ENCODE results near the gene KLHDC9. TPM values are rescaled to one million over a fixed set of nuclear protein-coding genes. Genes with fewer than 3 reads are reported as not detected.

Gene KLHDC9
- total RNA-seq, 1 experiment from 2014 or later: 6.1 TPM

DNA sequence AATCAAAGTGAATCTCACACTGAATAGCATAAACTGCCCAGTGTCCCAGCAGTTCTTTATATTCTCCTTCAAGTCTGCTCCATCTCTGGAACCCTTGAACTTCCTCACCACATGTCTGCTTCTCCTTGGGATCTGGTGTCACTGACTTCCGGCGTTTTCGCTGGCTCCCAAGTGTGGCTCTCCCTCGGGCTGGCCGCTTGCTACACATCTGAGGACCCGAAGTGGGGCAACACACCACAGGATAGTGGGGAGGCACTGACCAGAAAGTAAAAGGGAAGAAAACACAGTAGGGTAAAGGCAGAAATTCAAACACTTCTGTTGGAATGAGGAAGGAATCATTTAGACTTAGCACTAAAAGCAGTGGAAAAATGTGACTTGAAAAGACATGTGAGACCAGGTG lies 24.8 kb downstream of the KLHDC9 start:
- DNase-seq: no peak
- H3K79me2 ChIP-seq (ENCODE audit: low read length): peaks cover 44% of the 10 kb centered on the region
- H3K27ac ChIP-seq (ENCODE audit: low read length): no peak overlapping the region
- no peak overlapping the region for H3K4me2 ChIP-seq (ENCODE audit: low read depth, low read length, poor library complexity, severe bottlenecking)
- H3K4me1 ChIP-seq (ENCODE audit: low read length): peaks cover 29% of the 10 kb centered on the region
- peaks cover 46% of the 10 kb centered on the region; the same call in 1 of the 2 replicates for H3K36me3 ChIP-seq (ENCODE audit: insufficient read depth, low read length)
- H3K4me3 ChIP-seq (ENCODE audit: low read length): no peak overlapping the region
- H3K9ac ChIP-seq (ENCODE audit: low read length): no peak overlapping the region
- H3K27me3 ChIP-seq (ENCODE audit: low read length): no peaks in the 10 kb centered on the region
- H3K9me2 ChIP-seq (replicated peaks; ENCODE audit: insufficient read depth, low read length): no peaks in the 10 kb centered on the region
- H4K20me1 ChIP-seq (ENCODE audit: insufficient read depth, low read depth, low read length): no peaks in the 10 kb centered on the region
- H3K9me3 ChIP-seq (ENCODE audit: low read length): no peaks in the 10 kb centered on the region
- no peak overlapping the region for H2AFZ ChIP-seq (ENCODE audit: low read length)

DNA sequence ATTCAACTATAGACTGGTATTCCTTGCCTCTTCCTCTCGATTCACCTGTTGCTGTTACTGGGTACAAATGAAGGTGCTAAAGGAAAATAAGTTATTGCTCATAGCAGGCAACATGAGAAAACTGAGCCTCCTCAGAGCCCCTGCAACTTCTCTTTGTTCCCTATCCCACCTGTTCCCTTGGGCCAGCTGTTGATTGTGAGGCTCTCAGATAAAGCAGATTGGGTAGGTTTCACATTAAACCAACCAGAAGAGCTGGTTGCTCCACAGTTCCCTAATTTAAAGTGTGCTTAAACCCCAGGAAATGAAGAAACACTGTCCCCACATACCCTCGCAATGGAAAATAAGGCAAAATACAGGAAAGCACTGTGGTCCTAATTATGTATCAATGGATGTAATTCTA lies 29.5 kb downstream of the KLHDC9 start:
- DNase-seq: no peak
- Histone ChIP-seq H3K9ac (ENCODE audit: low read length) (no peak overlapping the region), H3K4me3 (ENCODE audit: low read length) (no peak overlapping the region), H3K9me2 (replicated peaks; ENCODE audit: insufficient read depth, low read length) (no peaks in the 10 kb centered on the region), H4K20me1 (ENCODE audit: insufficient read depth, low read depth, low read length) (no peaks in the 10 kb centered on the region), H3K4me1 (ENCODE audit: low read length) (peaks cover 24% of the 10 kb centered on the region), H3K36me3 (ENCODE audit: insufficient read depth, low read length) (peaks cover 32% of the 10 kb centered on the region), H3K79me2 (ENCODE audit: low read length) (peaks cover 64% of the 10 kb centered on the region), H2AFZ (ENCODE audit: low read length) (no peak overlapping the region), H3K9me3 (ENCODE audit: low read length) (no peaks in the 10 kb centered on the region), H3K4me2 (ENCODE audit: low read depth, low read length, poor library complexity, severe bottlenecking) (no peak overlapping the region), H3K27ac (ENCODE audit: low read length) (no peak overlapping the region), H3K27me3 (ENCODE audit: low read length) (no peaks in the 10 kb centered on the region)

DNA sequence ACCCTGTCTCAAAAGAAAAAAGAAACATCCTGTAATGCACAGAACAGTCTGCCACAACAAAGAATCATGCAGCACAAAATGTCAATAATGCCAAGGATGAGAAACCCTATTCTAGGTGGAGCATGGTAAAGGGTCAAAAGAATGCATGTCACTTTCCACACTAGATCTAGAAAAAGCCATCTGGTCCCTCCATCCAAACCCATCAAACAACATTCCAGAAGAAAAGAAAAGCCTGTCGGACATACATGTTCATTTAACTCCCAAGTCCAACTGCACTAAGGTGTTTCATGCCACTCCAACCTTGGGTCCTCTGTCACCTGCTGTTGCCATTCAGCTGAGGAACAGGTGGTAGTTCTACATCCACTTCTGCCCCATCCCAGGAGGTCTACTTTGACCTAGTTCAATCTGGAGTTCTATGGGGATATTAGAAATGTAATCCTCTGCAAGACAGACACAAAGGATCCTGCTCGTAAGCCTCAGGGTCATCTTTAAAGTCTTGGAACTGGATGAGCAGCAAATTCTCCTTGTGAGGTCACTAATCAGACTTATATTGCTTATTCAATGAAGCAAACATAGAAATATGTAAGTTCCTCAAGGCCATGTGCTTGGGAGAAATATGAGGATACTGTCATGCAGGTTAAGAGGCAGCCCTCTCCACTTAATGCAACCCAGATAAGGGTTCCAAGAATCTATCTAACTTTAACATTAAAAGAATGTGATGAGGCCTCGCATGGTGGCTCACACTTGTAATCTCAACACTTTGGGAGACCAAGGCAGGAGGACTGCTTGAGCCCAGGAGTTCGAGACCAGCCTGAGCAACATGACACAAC lies 30.6 kb downstream of the KLHDC9 start:
- Histone ChIP-seq H3K9ac (ENCODE audit: low read length) (no peak overlapping the region), H3K4me3 (ENCODE audit: low read length) (no peak overlapping the region), H3K9me2 (replicated peaks; ENCODE audit: insufficient read depth, low read length) (no peaks in the 10 kb centered on the region), H3K36me3 (ENCODE audit: insufficient read depth, low read length) (peaks cover 28% of the 10 kb centered on the region), H3K9me3 (ENCODE audit: low read length) (no peaks in the 10 kb centered on the region), H3K79me2 (ENCODE audit: low read length) (peaks cover 74% of the 10 kb centered on the region), H3K4me2 (ENCODE audit: low read depth, low read length, poor library complexity, severe bottlenecking) (no peak overlapping the region), H4K20me1 (ENCODE audit: insufficient read depth, low read depth, low read length) (no peaks in the 10 kb centered on the region), H2AFZ (ENCODE audit: low read length) (no peak overlapping the region), H3K27me3 (ENCODE audit: low read length) (no peaks in the 10 kb centered on the region), H3K4me1 (ENCODE audit: low read length) (peaks cover 32% of the 10 kb centered on the region), H3K27ac (ENCODE audit: low read length) (no peak overlapping the region)
- DNase-seq: no peak

DNA sequence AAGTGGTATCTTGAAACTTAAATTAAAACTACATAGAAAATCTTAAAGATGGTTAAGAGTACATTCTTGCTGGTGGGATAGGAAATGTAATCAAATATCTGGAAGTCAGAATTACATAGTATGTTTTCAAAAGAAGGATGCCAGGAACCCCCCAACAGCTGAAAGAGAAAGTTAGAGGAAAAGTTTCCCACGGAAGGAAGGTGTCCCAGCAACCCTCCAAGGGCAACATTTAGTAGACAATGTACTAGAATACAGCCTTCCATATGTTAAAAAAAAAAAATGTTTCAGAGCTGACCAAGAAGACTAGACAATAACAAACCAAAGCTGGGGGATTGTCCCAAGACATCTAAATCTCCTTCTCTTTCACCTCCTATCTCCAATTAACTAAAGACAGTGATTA lies 32.1 kb downstream of the KLHDC9 start:
- peak overlapping the region; percentile 89 for H3K4me2 ChIP-seq (ENCODE audit: low read depth, low read length, poor library complexity, severe bottlenecking)
- no peak overlapping the region for H3K9ac ChIP-seq (ENCODE audit: low read length)
- H3K9me2 ChIP-seq (replicated peaks; ENCODE audit: insufficient read depth, low read length): no peaks in the 10 kb centered on the region
- no peaks in the 10 kb centered on the region for H3K9me3 ChIP-seq (ENCODE audit: low read length)
- peaks cover 81% of the 10 kb centered on the region for H3K79me2 ChIP-seq (ENCODE audit: low read length)
- peaks cover 28% of the 10 kb centered on the region for H3K36me3 ChIP-seq (ENCODE audit: insufficient read depth, low read length)
- no peak overlapping the region for H2AFZ ChIP-seq (ENCODE audit: low read length)
- no peak for DNase-seq
- H4K20me1 ChIP-seq (ENCODE audit: insufficient read depth, low read depth, low read length): no peaks in the 10 kb centered on the region
- H3K4me3 ChIP-seq (ENCODE audit: low read length): no peak overlapping the region
- H3K27me3 ChIP-seq (ENCODE audit: low read length): no peaks in the 10 kb centered on the region
- H3K4me1 ChIP-seq (ENCODE audit: low read length): peaks cover 34% of the 10 kb centered on the region
- H3K27ac ChIP-seq (ENCODE audit: low read length): no peak overlapping the region

DNA sequence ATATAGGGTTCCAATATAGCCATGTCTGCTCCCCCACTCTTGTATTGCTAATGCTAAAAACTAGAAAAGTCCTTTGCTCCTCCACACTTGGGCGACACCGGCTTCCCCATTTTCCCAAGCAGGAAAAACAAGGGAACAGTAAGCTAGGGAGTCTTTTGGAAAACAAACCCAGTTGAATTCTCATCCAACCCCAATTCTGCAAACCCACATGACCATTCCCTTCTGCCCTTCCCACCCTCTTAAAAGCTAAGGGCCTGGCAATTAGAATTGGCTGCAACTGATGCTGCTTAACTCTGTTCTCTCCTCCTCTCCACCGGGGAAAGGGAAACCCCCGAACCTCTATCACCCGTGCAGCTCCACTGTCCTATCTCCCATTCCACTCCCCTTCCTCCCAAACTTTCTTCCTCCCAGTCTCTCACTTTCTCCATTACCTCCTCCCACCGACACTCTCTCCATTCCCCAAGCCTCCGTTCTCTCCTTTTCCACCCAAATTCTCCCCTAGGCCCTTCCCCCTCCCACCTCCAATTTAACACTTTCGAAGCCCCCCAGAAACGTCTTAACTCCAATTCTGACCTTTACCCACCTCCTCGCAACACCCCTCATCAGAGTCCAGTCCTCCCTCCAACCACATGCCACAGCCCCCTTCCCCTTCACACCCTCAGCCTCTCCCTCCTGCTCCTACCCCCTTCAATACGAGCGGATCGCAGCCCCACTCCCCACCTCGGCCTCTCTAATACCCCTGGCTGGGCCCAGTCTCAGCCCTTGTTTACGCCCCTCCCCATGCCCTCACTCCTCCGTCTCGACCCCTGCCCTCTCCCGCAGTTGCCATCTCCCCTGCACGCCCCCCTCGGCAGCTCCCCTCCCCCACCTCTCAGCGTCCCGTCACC lies 33.6 kb downstream of the KLHDC9 start:
- Histone ChIP-seq H3K9ac (ENCODE audit: low read length) (peak overlapping the region; percentile 87), H3K9me3 (ENCODE audit: low read length) (no peaks in the 10 kb centered on the region), H3K27me3 (ENCODE audit: low read length) (no peaks in the 10 kb centered on the region), H3K36me3 (ENCODE audit: insufficient read depth, low read length) (peaks cover 21% of the 10 kb centered on the region), H2AFZ (ENCODE audit: low read length) (no peak overlapping the region), H3K4me1 (ENCODE audit: low read length) (peaks cover 34% of the 10 kb centered on the region), H3K4me2 (ENCODE audit: low read depth, low read length, poor library complexity, severe bottlenecking) (peak overlapping the region; percentile 89), H3K79me2 (ENCODE audit: low read length) (peaks cover 72% of the 10 kb centered on the region), H3K27ac (ENCODE audit: low read length) (peak overlapping the region; percentile 72), H3K4me3 (ENCODE audit: low read length) (peak overlapping the region; percentile 90), H4K20me1 (ENCODE audit: insufficient read depth, low read depth, low read length) (no peaks in the 10 kb centered on the region), H3K9me2 (replicated peaks; ENCODE audit: insufficient read depth, low read length) (no peaks in the 10 kb centered on the region)
- peak; percentile 61 for DNase-seq

DNA sequence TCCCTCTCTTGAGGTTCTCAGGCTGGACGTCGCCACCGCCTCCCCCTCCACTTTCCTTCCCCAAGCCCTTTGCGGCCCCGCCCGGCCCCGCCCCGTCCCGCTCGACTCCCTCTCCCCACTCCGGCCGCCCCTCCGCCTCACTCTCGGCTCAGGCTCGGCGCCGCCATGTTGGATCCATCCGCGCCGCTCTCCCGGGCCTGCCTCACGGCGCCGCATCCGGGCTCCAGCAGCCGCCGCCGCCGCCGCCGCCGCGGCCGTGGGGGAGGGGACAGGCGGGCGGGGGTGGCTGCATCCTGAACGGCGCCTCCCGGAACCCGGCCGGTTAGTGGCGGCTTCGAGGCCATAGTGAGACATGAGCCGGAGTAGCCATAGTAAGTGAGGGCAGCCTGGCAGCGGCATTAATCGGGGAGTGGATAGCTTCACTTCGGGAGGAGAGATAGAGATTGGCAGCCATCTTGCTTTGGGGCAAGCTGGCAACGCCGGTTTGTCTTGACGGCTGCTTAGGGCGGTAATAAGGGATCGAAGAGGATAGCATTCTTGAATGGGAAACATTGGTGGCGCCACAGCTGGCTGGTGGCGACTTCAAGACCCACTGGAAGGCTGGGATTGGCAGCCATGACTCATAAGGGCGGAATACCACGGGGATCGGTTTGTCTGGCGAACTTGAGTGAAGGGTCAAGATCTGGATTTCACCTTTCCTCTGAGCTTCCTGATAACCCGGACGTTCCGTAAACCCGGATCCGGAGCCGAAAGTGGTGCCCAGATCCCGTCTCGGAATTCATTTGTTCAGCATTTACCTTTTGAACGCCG lies 34.5 kb downstream of the KLHDC9 start, which contains the start of gene DEDD:
DEDD (minus strand) TSS at position 258 of the 810 bp plus-strand sequence. CDS start 8,205 bp downstream, outside the sequence.
- H3K27ac ChIP-seq (ENCODE audit: low read length): peak within 1 kb of the TSS; percentile 72
- peaks cover 65% of the 10 kb centered on the region for H3K79me2 ChIP-seq (ENCODE audit: low read length)
- peak within 1 kb of the TSS; percentile 80 for H2AFZ ChIP-seq (ENCODE audit: low read length)
- no peaks in the 10 kb centered on the region for H3K9me3 ChIP-seq (ENCODE audit: low read length)
- no peaks in the 10 kb centered on the region for H3K27me3 ChIP-seq (ENCODE audit: low read length)
- H4K20me1 ChIP-seq (ENCODE audit: insufficient read depth, low read depth, low read length): no peaks in the 10 kb centered on the region
- peak within 1 kb of the TSS; percentile 90 for H3K4me3 ChIP-seq (ENCODE audit: low read length)
- no peaks in the 10 kb centered on the region for H3K9me2 ChIP-seq (replicated peaks; ENCODE audit: insufficient read depth, low read length)
- peak within 1 kb of the TSS; percentile 89 for H3K4me2 ChIP-seq (ENCODE audit: low read depth, low read length, poor library complexity, severe bottlenecking)
- peak; percentile 96 for DNase-seq
- H3K9ac ChIP-seq (ENCODE audit: low read length): peak within 1 kb of the TSS; percentile 87
- H3K4me1 ChIP-seq (ENCODE audit: low read length): peaks cover 30% of the 10 kb centered on the region
- H3K36me3 ChIP-seq (ENCODE audit: insufficient read depth, low read length): peaks cover 13% of the 10 kb centered on the region

DNA sequence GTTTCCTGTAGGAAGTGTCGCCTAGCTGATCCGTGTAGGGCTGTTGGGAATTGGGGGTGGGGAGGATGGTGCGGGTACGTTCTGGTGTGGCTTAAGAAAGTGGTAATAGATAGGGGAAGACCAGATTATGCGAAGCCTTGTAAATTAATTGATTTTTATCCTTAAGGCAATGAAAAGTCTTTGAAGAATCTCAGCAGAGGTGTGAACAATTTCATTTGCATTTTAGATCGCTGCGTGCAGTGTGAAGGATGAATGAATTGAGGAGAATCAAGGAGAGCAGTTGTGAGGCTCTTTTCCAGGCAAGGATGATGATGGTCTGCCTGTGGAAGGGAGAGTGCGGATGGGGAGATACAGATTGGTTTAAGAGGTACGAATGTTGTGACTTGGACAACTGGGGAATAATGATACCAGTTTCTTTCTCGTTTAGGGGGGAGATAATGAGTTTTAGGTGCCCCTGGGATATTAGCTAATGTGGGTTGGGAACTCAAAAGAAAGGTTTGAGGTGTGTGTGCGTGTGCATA lies 35.1 kb downstream of the KLHDC9 start:
- no peak for DNase-seq
- peaks cover 30% of the 10 kb centered on the region for H3K4me1 ChIP-seq (ENCODE audit: low read length)
- H3K79me2 ChIP-seq (ENCODE audit: low read length): peaks cover 59% of the 10 kb centered on the region
- peaks cover 8% of the 10 kb centered on the region for H3K36me3 ChIP-seq (ENCODE audit: insufficient read depth, low read length)
- H3K9me3 ChIP-seq (ENCODE audit: low read length): no peaks in the 10 kb centered on the region
- peak overlapping the region; percentile 87 for H3K9ac ChIP-seq (ENCODE audit: low read length)
- peak overlapping the region; percentile 72 for H3K27ac ChIP-seq (ENCODE audit: low read length)
- no peaks in the 10 kb centered on the region for H4K20me1 ChIP-seq (ENCODE audit: insufficient read depth, low read depth, low read length)
- peak overlapping the region; percentile 89 for H3K4me2 ChIP-seq (ENCODE audit: low read depth, low read length, poor library complexity, severe bottlenecking)
- no peaks in the 10 kb centered on the region for H3K27me3 ChIP-seq (ENCODE audit: low read length)
- H3K9me2 ChIP-seq (replicated peaks; ENCODE audit: insufficient read depth, low read length): no peaks in the 10 kb centered on the region
- peak overlapping the region; percentile 90 for H3K4me3 ChIP-seq (ENCODE audit: low read length)
- peak overlapping the region; percentile 80 for H2AFZ ChIP-seq (ENCODE audit: low read length)

All from Karpas-422 (cell line).